Activated CD4-positive, alpha-beta T cell treated with anti-CD3 and anti-CD28 coated beads for 36 hours (primary cell): ENCODE measurements around the gene CDH4. TPM values are rescaled to one million over a fixed set of nuclear protein-coding genes. Genes with fewer than 3 reads are reported as not detected.

Experiments used
- ATAC-seq: fragments of 200-7000 bp; cut with Tn5 transposase; one replicate; pipeline ENCODE4 v1.10.0; 2021; ENCODE audit warnings: mild to moderate bottlenecking, moderate library complexity
- CTCF ChIA-PET: fragments of 350-600 bp; sonication (Branson Sonifier 250); formaldehyde crosslinking; loops from one replicate; lab custom pipeline; 2021; ENCODE audit warnings: antibody characterized with exemption; lab: Charles Lee
- POLR2A ChIA-PET: fragments of 350-600 bp; sonication (Branson Sonifier 250); formaldehyde crosslinking; loops from one replicate; lab custom pipeline; 2021; ENCODE audit warnings: antibody characterized with exemption, inconsistent platforms; lab: Charles Lee
- DNase-seq: peaks from one replicate; pipeline ENCODE4 v3.0.0-alpha.2; 2020
- H3K27ac Mint-ChIP-seq: one replicate; pipeline ENCODE4 v1.8.0; 2021; ENCODE audit warnings: mixed read lengths
- H3K27me3 Mint-ChIP-seq: one replicate; pipeline ENCODE4 v1.8.0; 2021; ENCODE audit warnings: mixed read lengths
- H3K36me3 Mint-ChIP-seq: one replicate; pipeline ENCODE4 v1.8.0; 2021; ENCODE audit warnings: low read depth, mixed read lengths
- H3K4me1 Mint-ChIP-seq: one replicate; pipeline ENCODE4 v1.8.0; 2021; ENCODE audit warnings: mixed read lengths
- H3K4me3 Mint-ChIP-seq: one replicate; pipeline ENCODE4 v1.8.0; 2021; ENCODE audit warnings: mild to moderate bottlenecking, moderate library complexity, mixed read lengths
- H3K9me3 Mint-ChIP-seq: one replicate; pipeline ENCODE4 v1.8.0; 2021; ENCODE audit warnings: low read depth, mixed read lengths
- intact Hi-C, 2 experiments: fragments of 100-400 bp; cut with DNase I in 1 of 2; cut with micrococcal nuclease in 1 of 2; formaldehyde crosslinking; loops; one replicate each; pipeline versions ENCODE4 v1.14.2 to v1.15.1; 2022 to 2024; cut with DNase I, micrococcal nuclease
- total RNA-seq, 2 experiments: library from RNA; stranded (reverse); gene quantifications; one replicate each; pipeline ENCODE4 v1.2.3, GENCODE V29; 2021

The CDH4 gene
- total RNA-seq, 2 experiments from 2014 or later, result not detected

DNA sequence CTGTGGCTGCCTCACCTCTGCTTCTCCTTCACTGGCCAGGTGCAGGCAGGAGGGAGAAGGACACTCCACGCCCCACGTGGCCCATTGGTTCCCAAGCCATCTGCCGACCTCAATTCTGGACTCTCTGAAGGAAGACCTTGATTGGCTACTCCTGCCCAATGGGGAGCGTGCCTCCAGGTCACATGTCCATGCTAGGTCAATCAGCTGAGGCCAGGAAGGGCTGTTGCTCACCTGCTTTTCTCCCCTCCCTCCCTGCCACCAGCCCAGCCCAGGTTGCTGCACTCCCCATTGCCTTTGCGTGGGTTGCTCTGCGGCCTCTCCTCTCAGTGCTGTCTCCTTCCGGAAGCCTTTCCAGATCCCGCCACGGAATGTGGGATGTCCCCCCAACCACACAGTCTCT is 21.9 kb upstream of the CDH4 start:
- Mint-ChIP-seq H3K4me3 (no peak overlapping the region), H3K27me3 (peaks cover 5% of the 10 kb centered on the region), H3K36me3 (no peaks in the 10 kb centered on the region), H3K27ac (no peak overlapping the region), H3K9me3 (no peaks in the 10 kb centered on the region), H3K4me1 (peaks cover 2% of the 10 kb centered on the region)
- intact Hi-C loops, result loop anchor here in 1 of 2 experiments (10.0 kb wide), 1 partner anchor 1175 kb away; no protein-coding TSS in a partner anchor
- ATAC-seq (no peak), DNase-seq (no peak)
- ChIA-PET POLR2A (no interaction called here), CTCF (interaction anchor here (0.7 to 3.0 kb wide), 5 partner anchors 11 to 1172 kb away, joined by 3 to 14 read pairs (median 4); no protein-coding TSS in a partner anchor)

DNA sequence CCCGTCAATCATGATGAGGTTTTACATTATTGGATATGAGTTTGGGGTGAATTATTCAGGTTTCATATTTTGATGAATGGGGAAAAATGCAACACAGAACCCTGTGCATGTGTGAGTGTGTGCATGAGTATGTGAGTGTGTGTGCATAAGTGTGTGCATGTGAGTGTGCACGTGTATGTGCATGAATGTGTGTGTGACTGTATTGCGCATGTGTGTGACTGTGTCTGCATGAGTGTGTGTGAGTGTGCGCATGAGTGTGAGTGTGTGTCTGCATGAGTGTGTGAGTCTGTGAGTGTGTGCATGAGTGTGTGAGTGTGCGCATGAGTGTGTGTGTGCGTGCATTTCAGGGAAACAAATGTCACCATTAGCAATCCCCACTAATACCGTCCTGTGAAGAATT is 18.5 kb upstream of the CDH4 start:
- Mint-ChIP-seq H3K9me3 (no peaks in the 10 kb centered on the region), H3K4me3 (no peak overlapping the region), H3K4me1 (peaks cover 2% of the 10 kb centered on the region), H3K27ac (no peak overlapping the region), H3K27me3 (peaks cover 6% of the 10 kb centered on the region), H3K36me3 (no peaks in the 10 kb centered on the region)
- no peak for ATAC-seq
- ChIA-PET CTCF (no interaction called here), POLR2A (no interaction called here)
- DNase-seq, result no peak
- intact Hi-C loops, result loop anchor here in 1 of 2 experiments (10.0 kb wide), 1 partner anchor 1179 kb away; no protein-coding TSS in a partner anchor

DNA sequence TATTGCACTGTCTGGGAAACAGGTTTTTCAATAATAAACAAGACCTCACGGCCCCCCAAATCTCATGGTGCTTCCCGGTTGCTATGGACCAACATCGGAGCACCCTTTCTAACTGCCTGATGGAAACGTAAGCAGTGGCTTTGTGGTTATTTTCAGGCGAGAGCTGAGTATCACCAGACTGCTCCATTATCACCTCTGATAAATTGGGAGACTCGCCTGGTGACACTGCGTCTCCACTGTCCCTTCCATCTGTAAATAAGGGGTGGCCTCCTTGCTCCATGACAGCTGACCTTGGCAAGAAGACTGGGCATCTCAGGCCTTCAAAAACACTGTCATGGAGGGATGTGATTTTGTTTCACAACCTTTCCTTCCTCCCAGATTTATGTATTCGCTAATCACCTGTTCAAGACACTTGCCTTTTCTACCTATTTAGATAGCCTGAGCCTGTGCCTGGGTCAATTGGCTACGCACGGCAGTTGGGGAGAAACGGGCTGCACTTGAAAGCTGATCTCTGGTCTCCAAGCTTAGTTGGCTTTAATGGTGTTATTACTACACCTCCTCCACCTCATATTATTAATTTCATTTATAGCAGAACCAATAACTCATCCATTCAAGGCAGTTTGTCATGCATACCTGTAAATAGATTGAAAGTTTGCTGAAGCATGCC is 17.7 kb upstream of the CDH4 start:
- Mint-ChIP-seq H3K36me3 (no peaks in the 10 kb centered on the region), H3K4me3 (no peak overlapping the region), H3K27ac (no peak overlapping the region), H3K4me1 (no peaks in the 10 kb centered on the region), H3K27me3 (peaks cover 9% of the 10 kb centered on the region), H3K9me3 (no peaks in the 10 kb centered on the region)
- DNase-seq, result no peak
- CTCF ChIA-PET, result no interaction called here
- POLR2A ChIA-PET, result no interaction called here
- intact Hi-C loops, result loop anchor here in 1 of 2 experiments (10.0 kb wide), 1 partner anchor 1180 kb away; no protein-coding TSS in a partner anchor
- no peak for ATAC-seq

DNA sequence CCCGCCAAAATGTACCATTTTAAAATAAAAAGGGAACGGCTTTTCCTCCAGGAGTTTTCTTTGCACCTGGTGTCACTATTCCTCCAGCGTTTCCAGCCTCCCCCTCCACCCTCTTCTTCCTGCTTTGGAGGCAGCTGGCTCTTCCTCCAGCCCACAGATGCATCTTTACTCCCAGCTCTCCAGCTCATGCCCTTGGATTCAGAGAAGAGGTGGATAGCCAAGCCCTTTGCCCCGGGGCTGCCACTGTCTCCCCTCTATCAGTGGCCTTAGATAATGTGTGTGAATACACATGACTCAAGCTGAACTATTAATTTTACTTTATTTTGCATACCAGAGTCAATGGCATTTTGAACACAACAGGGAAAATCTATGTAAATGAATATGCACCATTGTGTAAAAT is 15.3 kb upstream of the CDH4 start:
- Mint-ChIP-seq H3K4me1 (no peaks in the 10 kb centered on the region), H3K9me3 (peaks cover 2% of the 10 kb centered on the region)
- intact Hi-C loops, result loop anchor here in 1 of 2 experiments (10.0 kb wide), 1 partner anchor 1182 kb away; no protein-coding TSS in a partner anchor

DNA sequence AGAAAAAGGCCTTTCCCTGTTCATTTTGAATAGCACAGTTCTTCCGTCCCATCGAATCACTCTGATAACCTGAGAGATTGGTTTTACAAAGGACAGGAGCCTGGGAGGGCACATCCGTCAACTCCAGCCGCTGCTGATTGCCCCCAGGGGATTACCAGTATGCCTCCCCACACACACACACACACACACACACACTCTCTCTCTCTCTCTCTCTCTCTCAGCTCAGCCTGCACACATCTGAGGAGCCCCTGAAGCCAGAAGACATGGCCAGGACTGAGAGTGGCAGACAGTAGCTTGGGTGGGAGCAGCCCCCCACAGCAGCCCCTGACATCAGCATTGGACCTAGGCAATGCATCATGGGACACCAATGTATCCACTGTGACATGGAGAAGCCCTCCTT is 13.2 kb upstream of the CDH4 start:
- Mint-ChIP-seq H3K27me3 (peaks cover 17% of the 10 kb centered on the region), H3K4me1 (no peaks in the 10 kb centered on the region), H3K4me3 (no peak overlapping the region), H3K36me3 (no peaks in the 10 kb centered on the region), H3K27ac (no peak overlapping the region), H3K9me3 (peaks cover 2% of the 10 kb centered on the region)
- no peak for DNase-seq
- intact Hi-C loops, result loop anchor here in 1 of 2 experiments (10.0 kb wide), 1 partner anchor 1184 kb away; no protein-coding TSS in a partner anchor
- no peak for ATAC-seq
- ChIA-PET CTCF (no interaction called here), POLR2A (no interaction called here)

More for the DNA sequence above, 15.3 kb upstream of the CDH4 start:
- H3K4me3 Mint-ChIP-seq, result no peak overlapping the region
- POLR2A ChIA-PET, result no interaction called here
- H3K36me3 Mint-ChIP-seq, result no peaks in the 10 kb centered on the region
- DNase-seq, result no peak
- no peak for ATAC-seq
- CTCF ChIA-PET, result interaction anchor here (1.3 kb wide), 1 partner anchor 1025 kb away, joined by 4 read pairs; no protein-coding TSS in a partner anchor
- no peak overlapping the region for H3K27ac Mint-ChIP-seq
- peaks cover 17% of the 10 kb centered on the region for H3K27me3 Mint-ChIP-seq

DNA sequence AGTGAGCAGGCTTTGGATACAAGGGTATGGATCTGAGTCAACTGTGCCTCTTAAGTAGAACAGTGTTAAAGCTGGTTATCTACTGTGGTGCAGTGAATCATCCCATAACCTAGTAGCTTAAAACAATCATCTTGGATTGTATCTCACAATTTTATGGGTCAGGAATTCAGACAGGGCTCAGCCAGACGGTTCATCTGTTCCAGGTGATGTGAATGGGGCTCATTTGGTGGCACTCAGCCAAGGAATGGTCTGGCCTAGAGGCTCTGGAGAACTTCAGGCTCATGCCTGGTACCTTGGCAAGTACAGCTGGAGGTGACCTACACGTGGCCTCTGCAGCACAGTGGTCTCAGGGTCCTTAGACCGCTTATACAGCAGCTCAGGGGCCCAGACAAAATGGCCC is 11.2 kb upstream of the CDH4 start:
- ATAC-seq (no peak), DNase-seq (no peak)
- Mint-ChIP-seq H3K4me3 (no peak overlapping the region), H3K9me3 (peaks cover 2% of the 10 kb centered on the region), H3K4me1 (no peaks in the 10 kb centered on the region), H3K27me3 (peaks cover 17% of the 10 kb centered on the region), H3K27ac (no peak overlapping the region), H3K36me3 (no peaks in the 10 kb centered on the region)
- POLR2A ChIA-PET, result no interaction called here
- intact Hi-C loops, result no loop called here
- CTCF ChIA-PET, result interaction anchor here (0.9 to 3.4 kb wide), 2 partner anchors 11 to 16 kb away, joined by 3 to 14 read pairs; no protein-coding TSS in a partner anchor

DNA sequence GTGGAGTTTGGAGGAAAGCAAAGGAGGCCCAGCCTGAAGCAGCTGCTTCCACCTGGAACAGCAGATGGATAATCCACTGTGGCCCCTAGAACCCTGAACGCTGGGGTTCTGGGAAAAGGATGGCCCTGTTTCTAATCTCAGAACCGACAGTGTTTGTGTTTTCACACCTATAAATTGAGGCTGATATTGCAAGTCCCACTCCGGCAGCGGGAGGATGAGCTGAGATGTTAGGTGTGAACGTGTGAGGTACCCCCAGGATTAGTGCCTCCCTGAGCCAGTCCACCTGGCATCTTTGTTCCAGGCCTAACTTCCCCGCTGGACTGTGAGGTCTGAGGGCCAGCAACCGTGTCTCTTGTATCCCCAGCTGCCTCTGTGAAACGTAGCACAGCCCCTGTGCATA is 7.8 kb upstream of the CDH4 start:
- intact Hi-C loops, result no loop called here
- Mint-ChIP-seq H3K9me3 (peaks cover 2% of the 10 kb centered on the region), H3K4me3 (no peak overlapping the region), H3K27ac (no peak overlapping the region), H3K4me1 (no peaks in the 10 kb centered on the region), H3K27me3 (peaks cover 18% of the 10 kb centered on the region), H3K36me3 (no peaks in the 10 kb centered on the region)
- CTCF ChIA-PET, result interaction anchor here (0.7 kb wide), 1 partner anchor 22 kb away, joined by 3 read pairs; no protein-coding TSS in a partner anchor
- POLR2A ChIA-PET, result no interaction called here
- DNase-seq, result no peak
- no peak for ATAC-seq

DNA sequence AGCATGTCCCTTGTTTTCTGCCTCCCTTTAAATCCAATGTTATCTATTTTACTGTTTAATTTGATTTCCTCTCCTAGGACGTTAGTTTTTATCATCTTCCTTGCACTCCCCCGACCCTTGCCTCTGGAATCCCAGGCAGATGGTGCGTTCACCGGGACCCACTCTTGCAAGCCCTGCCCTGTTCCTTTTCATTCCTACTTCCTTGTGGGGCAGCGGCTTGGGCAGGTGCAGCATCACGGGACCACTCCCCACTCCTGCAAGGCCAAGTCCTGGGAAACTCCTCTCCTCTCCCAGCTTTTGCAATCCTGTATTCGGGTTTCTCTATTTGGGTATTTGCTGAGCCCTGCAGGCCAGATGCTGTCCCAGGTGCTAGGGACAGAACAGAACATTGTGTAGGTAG is 5.8 kb upstream of the CDH4 start:
- Mint-ChIP-seq H3K27me3 (peaks cover 26% of the 10 kb centered on the region), H3K36me3 (no peaks in the 10 kb centered on the region), H3K4me1 (no peaks in the 10 kb centered on the region), H3K9me3 (no peaks in the 10 kb centered on the region), H3K4me3 (no peak overlapping the region), H3K27ac (no peak overlapping the region)
- ChIA-PET CTCF (no interaction called here), POLR2A (no interaction called here)
- no peak for DNase-seq
- intact Hi-C loops, result no loop called here
- ATAC-seq, result no peak

DNA sequence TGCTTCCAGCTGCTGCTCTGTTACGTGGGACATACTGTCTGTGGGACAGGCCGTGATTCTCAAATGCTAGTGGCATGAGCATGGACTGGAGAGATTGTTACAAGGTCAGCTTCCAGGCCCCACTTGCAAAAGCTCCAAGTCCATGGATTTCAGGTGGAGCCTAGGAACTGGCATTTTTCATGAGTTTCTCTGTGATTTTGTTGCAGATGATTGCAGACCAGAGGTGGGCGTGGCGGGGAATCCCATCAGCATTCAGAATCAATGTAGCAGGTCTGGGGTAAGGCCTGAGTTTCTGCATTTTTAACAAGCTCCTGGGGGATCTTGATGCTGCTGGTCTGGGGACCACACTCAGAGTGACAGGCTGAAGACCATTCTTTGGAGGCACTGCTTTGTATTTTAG is 2.4 kb upstream of the CDH4 start:
- ATAC-seq (no peak), DNase-seq (no peak)
- Mint-ChIP-seq H3K36me3 (no peaks in the 10 kb centered on the region), H3K9me3 (no peaks in the 10 kb centered on the region), H3K27ac (no peak overlapping the region), H3K27me3 (peaks cover 38% of the 10 kb centered on the region), H3K4me3 (no peak overlapping the region), H3K4me1 (no peaks in the 10 kb centered on the region)
- CTCF ChIA-PET, result interaction anchor here (0.8 kb wide), 1 partner anchor 14 kb away, joined by 3 read pairs; no protein-coding TSS in a partner anchor
- POLR2A ChIA-PET, result no interaction called here
- intact Hi-C loops, result no loop called here

DNA sequence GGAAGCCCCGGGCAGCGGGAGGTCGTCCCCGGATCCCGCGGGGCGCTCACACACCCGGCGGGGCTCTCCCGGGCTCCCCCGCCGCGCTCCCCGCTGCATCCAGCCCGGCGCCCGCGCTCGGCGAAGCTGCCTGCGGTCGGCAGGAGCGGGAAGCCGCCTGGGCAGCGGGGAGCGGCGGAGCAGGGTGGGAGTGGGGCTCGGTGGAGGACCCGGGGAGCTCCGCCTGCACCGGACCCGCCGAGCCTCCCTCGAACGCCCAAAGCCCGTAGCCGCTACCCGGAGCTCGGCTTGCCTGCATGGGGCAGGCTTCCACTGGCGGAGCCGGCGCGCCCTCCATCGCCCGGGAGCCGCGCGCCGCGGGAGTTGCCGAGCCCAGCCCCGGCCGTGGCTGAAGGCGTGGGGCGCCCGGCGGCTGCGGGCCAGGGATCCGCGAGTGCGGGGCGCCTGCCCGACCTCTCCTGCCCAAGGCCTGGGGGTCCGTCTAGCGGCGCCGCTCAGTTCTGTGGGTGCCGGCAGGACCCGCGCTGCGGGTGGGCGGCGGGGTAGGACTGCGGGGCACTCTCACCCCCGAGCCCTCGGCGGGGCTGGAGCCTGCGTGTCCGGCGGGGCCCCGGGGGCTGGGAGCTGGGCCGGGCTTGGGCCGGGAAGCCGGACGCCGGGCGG is 671 bp downstream of the CDH4 start:
- DNase-seq (no peak), ATAC-seq (no peak)
- no peak overlapping the region for H3K27ac Mint-ChIP-seq
- ChIA-PET POLR2A (no interaction called here), CTCF (no interaction called here)
- peaks cover 43% of the 10 kb centered on the region for H3K27me3 Mint-ChIP-seq
- H3K4me3 Mint-ChIP-seq, result no peak overlapping the region
- H3K4me1 Mint-ChIP-seq, result no peaks in the 10 kb centered on the region
- H3K36me3 Mint-ChIP-seq, result no peaks in the 10 kb centered on the region
- H3K9me3 Mint-ChIP-seq, result peaks cover 1% of the 10 kb centered on the region
- intact Hi-C loops, result no loop called here

DNA sequence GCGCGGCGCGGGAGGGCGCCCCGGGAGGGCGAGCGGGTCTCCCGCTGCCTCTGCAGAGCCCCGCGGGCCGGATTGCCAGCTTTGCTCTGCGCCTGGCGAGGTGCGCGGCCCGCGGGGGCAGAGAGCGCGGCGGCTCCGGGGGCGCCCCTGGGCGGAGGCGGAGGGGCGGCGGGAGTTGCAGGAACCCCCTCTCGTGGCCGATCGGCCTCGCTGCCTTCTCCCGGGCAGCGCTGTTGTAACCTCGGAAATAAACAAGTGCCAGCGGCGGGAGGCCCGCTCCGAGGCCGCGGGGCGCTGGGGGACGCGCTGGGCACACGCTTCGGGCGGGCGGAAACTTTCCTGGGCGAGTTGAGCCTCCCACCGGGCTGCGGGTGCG is 1.2 kb downstream of the CDH4 start:
- Mint-ChIP-seq H3K4me1 (no peaks in the 10 kb centered on the region), H3K27me3 (peaks cover 43% of the 10 kb centered on the region)
- CTCF ChIA-PET, result no interaction called here

More for the DNA sequence above, 1.2 kb downstream of the CDH4 start:
- intact Hi-C loops, result no loop called here
- no peak for ATAC-seq
- Mint-ChIP-seq H3K36me3 (no peaks in the 10 kb centered on the region), H3K4me3 (no peak overlapping the region), H3K9me3 (peaks cover 1% of the 10 kb centered on the region), H3K27ac (no peak overlapping the region)
- no peak for DNase-seq
- POLR2A ChIA-PET, result no interaction called here
